NB4 (cell line): Measurements from ENCODE around the gene COL23A1.
A peak's percentile ranks its signal among the peaks of the same experiment; 100 is the strongest.

Experiments used
- DNase-seq: peaks from one replicate; pipeline ENCODE4 v3.0.0; 2010; ENCODE audit warnings: low read depth
- H3K4me3 ChIP-seq: one replicate; pipeline ENCODE4 v1.5.1; 2011; ENCODE audit warnings: mild to moderate bottlenecking, low read depth, low read length, moderate library complexity
- MYC ChIP-seq: IDR thresholded peaks from 2 replicates; pipeline ENCODE4 v1.6.1; 2011; ENCODE audit warnings: low read depth, low read length
- POLR2A ChIP-seq: IDR thresholded peaks from 2 replicates; pipeline ENCODE4 v1.6.1; 2011; ENCODE audit warnings: mild to moderate bottlenecking; ENCODE audit not compliant: insufficient read length; ENCODE audit errors: extremely low read depth
- TF ChIP-seq, protein P1 (sequence below): IDR thresholded peaks from 2 replicates; pipeline ENCODE4 v1.6.1; 2011; ENCODE audit warnings: low read depth, low read length
- TF ChIP-seq, protein P2 (sequence below): IDR thresholded peaks from one replicate; pipeline ENCODE4 v1.5.1; 2012; ENCODE audit warnings: low read depth, low read length

COL23A1 gene

DNA sequence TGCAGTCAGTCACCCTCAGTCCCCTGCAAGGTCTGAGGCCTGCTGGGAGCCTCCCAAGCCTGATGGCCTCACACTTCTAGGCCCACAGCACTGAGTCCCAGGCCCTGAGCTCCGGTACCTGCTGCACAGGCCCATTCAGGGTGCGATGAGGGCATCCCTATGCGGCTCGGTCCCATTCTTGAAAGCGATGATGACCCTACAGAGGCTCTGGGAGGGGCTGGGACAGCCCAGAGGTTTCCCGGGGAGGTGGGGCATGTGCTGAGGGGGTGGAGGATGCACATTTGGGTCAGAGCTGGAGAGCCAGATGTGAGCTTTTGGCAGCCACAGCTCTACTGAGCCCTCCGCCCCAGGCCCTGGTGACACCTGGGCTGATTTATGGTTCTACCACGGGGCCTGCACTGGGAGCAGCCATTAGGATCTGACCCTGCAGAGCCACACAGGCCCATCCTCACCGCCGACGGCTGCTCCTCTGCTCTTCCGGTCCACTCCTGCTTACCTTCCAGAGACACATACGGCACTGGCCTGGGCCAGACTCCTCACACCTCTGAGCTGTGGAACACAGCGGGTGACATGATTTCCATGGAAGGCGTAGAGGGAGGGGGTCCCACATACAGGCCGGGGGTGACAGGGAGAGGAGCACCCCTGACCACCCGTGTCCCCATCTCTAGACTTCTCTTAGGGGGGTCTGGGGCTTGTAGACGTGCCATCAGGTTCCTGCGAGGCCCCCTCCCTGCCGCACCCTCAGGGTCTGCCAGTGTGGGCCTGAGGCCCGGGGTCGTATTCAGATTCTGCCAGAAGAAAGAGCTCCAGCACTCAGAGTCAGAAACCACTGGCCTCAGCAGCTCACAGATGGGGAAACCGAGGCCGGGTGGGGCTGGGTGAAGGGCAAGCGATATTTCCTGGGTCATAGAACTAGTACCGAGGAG, 53.4 kb downstream of the COL23A1 start:
- DNase-seq, result no peak
- H3K4me3 ChIP-seq, result no peak overlapping the region
- no peak for TF ChIP-seq MYC
- no peak for TF ChIP-seq POLR2A
- TF ChIP-seq, protein P1, sequence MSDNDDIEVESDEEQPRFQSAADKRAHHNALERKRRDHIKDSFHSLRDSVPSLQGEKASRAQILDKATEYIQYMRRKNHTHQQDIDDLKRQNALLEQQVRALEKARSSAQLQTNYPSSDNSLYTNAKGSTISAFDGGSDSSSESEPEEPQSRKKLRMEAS, result no peak
- TF ChIP-seq, protein P2, sequence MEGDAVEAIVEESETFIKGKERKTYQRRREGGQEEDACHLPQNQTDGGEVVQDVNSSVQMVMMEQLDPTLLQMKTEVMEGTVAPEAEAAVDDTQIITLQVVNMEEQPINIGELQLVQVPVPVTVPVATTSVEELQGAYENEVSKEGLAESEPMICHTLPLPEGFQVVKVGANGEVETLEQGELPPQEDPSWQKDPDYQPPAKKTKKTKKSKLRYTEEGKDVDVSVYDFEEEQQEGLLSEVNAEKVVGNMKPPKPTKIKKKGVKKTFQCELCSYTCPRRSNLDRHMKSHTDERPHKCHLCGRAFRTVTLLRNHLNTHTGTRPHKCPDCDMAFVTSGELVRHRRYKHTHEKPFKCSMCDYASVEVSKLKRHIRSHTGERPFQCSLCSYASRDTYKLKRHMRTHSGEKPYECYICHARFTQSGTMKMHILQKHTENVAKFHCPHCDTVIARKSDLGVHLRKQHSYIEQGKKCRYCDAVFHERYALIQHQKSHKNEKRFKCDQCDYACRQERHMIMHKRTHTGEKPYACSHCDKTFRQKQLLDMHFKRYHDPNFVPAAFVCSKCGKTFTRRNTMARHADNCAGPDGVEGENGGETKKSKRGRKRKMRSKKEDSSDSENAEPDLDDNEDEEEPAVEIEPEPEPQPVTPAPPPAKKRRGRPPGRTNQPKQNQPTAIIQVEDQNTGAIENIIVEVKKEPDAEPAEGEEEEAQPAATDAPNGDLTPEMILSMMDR, result no peak

DNA sequence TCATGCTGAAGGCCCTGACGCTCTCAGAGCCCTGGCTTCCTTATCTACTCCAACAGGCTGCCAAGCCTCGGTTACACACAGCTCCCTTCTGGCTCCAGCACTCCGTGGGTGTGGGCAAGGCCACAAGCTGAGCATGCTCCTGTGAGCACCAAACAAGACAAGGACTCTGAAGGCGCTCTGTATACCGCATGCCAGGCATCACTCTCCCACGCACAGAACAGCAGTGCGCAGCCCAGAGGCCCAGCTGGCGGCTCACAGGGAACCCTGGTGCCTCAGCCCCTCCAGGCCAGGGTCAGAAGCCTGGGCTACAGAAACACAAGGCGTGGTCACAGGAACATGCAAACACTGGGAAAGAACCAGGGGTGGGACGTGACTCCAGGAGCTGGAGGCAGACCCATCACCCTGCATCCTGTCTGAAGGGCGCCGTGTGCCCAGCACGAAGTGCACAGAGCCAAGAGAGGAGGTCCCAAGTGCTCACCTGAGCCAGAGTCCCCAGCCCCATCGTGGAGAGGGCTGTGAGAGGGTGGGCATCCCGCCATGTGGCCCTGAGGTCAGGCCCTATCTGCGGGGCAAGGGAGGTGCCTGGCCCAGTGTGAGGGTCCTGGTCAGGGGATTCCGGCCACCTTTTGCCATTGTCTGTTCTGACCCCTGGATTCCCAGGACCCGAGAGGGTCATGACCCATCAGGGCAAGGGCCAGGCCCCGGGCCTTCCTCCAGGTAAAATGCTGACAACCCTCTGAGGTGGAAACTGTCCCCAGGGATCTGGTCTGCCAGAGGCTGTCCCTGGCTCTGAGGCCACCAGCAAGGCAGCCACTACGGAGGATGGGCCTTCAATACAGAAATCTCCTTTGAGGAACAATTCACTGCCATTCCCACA, 54.7 kb downstream of the COL23A1 start:
- peak; percentile 92 for DNase-seq
- TF ChIP-seq, protein P1, result peak; percentile 80
- TF ChIP-seq POLR2A, result no peak
- TF ChIP-seq, protein P2, result no peak
- no peak overlapping the region for H3K4me3 ChIP-seq

DNA sequence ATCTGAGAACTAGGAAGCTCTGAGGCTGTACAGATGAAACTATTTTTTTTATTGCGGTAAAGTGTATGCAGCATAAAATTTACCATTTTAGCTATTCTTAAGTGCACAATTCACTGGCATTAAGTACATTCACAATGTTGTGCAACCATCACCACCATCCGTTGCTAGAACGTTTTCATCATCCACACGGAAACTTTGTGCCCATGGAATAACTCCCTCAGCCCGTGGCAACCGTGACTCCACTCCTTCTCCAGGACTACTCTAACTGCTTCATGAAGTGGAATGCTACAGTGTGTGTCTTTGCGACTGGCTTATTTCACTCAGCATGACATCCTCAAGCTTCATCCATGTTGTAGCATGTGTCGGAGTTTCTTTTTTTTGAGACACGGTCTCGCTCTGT, 57.1 kb downstream of the COL23A1 start:
- TF ChIP-seq, protein P2, result no peak
- TF ChIP-seq MYC, result no peak; the same call in 1 of the 2 replicates
- TF ChIP-seq POLR2A, result no peak
- TF ChIP-seq, protein P1, result no peak
- no peak overlapping the region for H3K4me3 ChIP-seq
- DNase-seq, result peak; percentile 79

DNA sequence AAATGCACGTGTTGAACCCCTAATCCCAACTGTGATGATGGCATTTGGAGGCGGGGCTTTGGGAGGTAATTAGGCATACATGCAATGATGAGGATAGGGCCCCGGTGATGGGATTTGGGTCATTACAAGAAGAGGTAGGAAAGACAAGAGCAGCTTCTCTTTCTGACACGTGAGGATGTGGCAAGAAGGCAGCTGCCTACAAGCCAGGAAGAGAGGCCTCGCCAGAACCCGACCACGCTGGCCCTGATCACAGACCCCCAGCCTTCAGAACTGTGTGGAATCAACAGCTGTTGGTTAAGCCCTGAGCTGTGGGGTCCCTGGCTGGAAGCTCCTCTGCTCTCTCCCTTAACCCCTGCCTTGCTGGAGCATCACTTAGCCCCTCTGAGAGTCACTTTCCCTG, 57.5 kb downstream of the COL23A1 start:
- peak; percentile 89 for DNase-seq
- TF ChIP-seq, protein P2, result no peak
- TF ChIP-seq MYC (no peak; the same call in 1 of the 2 replicates), POLR2A (no peak)
- TF ChIP-seq, protein P1, result peak; percentile 66
- H3K4me3 ChIP-seq, result no peak overlapping the region

DNA sequence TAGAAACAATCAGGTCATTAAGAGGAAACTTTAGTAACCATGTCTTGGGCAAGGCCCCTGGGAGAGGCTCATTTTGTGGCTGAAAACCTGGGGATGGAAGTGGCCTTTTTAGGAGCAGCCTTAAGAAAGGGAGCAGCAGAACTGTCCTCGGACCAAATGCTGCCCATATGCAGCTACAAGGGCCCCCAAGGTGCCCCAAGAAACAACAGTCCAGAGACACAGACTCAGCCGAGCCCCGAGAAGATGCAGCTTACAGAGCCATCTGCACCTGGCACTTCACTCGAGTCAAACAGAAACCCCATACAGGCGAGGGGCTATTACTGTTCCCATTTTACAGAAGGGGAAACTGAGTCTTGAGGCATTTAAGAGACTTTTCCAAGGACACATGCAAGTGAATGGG, 58.0 kb downstream of the COL23A1 start:
- no peak overlapping the region for H3K4me3 ChIP-seq
- TF ChIP-seq, protein P1, result no peak
- no peak for TF ChIP-seq POLR2A
- TF ChIP-seq MYC, result no peak
- TF ChIP-seq, protein P2, result no peak
- DNase-seq, result no peak
